Vagina (tissue), 2 donors: ENCODE data around the gene FRMD3.
"Not testable (repeated sequence)": the region's sequence is repeated elsewhere in the genome, so short reads cannot be mapped to it uniquely, and the experiment has no call there.

Source experiments
- CTCF ChIP-seq, 3 experiments: fragments of 450-650 bp in 2 of 3; fragments of 200-600 bp in 1 of 3; sonication (generic) in 1 of 3; IDR thresholded peaks; one replicate each; pipeline ENCODE4 v1.5.1; 2017 to 2019; ENCODE audit warnings: antibody characterized with exemption in 3 of 3, mild to moderate bottlenecking in 2 of 3, moderate library complexity in 2 of 3
- POLR2A ChIP-seq, 2 donors: fragments of 450-650 bp; IDR thresholded peaks; one replicate each; pipeline ENCODE4 v1.6.1; 2017; ENCODE audit warnings: antibody characterized with exemption in 2 of 2, mild to moderate bottlenecking in 2 of 2, moderate library complexity in 2 of 2
- POLR2AphosphoS5 ChIP-seq, 2 donors: sonication (generic); formaldehyde crosslinking; IDR thresholded peaks; one replicate each; pipeline ENCODE4 v1.9.0; 2017; ENCODE audit warnings: antibody characterized with exemption in 2 of 2, mild to moderate bottlenecking in 2 of 2, low read depth in 1 of 2; ENCODE audit not compliant: insufficient read depth in 1 of 2

- not testable (repeated sequence) for TF ChIP-seq POLR2A (IDR thresholded peaks at IDR 0.05); CTCF (IDR thresholded peaks at IDR 0.05); POLR2AphosphoS5 (IDR thresholded peaks at IDR 0.05; ENCODE audit: insufficient read depth in 1 of 2, low read depth in 1 of 2)
These were observed 20.2 kb downstream of the FRMD3 start for GRCh38 chr9:83517980-83518379.
